Natural killer cell (primary cell): Measurements from ENCODE around the gene NCK2. TPM values are rescaled to one million over a fixed set of nuclear protein-coding genes. Genes with fewer than 3 reads are reported as not detected.

Source experiments
- ATAC-seq, 3 donors: fragments of 150-1000 bp in 2 of 3; fragments of 200-7000 bp in 1 of 3; cut with Tn5 transposase; 1 replicate in 1 of 3; 2 replicates in 2 of 3; pipeline ENCODE4 v1.10.0; 2021; ENCODE audit warnings: mild to moderate bottlenecking in 2 of 3, moderate library complexity in 2 of 3
- DNase-seq, 2 donors: peaks; one replicate each; pipeline versions ENCODE4 v3.0.0 to v3.0.0-alpha.2; 2013 to 2021; ENCODE audit warnings: mixed read lengths in 1 of 2
- H3K27ac ChIP-seq: one replicate; pipeline ENCODE4 v1.5.1; 2013; ENCODE audit warnings: mild to moderate bottlenecking, low read length
- H3K27me3 ChIP-seq: one replicate; pipeline ENCODE4 v1.6.1; 2013; ENCODE audit warnings: low read length; ENCODE audit not compliant: control insufficient read depth, insufficient read depth
- H3K36me3 ChIP-seq: one replicate; pipeline ENCODE4 v1.6.1; 2013; ENCODE audit warnings: low read length; ENCODE audit not compliant: control insufficient read depth, insufficient read depth
- H3K4me1 ChIP-seq: one replicate; pipeline ENCODE4 v1.6.1; 2013; ENCODE audit warnings: low read length; ENCODE audit not compliant: control insufficient read depth, insufficient read depth
- H3K4me3 ChIP-seq: one replicate; pipeline ENCODE4 v1.5.1; 2013; ENCODE audit warnings: low read length
- H3K9me3 ChIP-seq: one replicate; pipeline ENCODE4 v1.6.1; 2013; ENCODE audit warnings: low read length; ENCODE audit not compliant: control insufficient read depth, insufficient read depth
- H3K27ac Mint-ChIP-seq, 2 donors: one replicate each; pipeline ENCODE4 v1.8.0; 2022; ENCODE audit warnings: mild to moderate bottlenecking in 2 of 2, mixed read lengths in 2 of 2, moderate library complexity in 1 of 2
- H3K27me3 Mint-ChIP-seq, 2 donors: one replicate each; pipeline ENCODE4 v1.8.0; 2022; ENCODE audit warnings: low read depth in 2 of 2, mixed read lengths in 2 of 2
- H3K36me3 Mint-ChIP-seq: one replicate; pipeline ENCODE4 v1.8.0; 2022; ENCODE audit warnings: mixed read lengths
- H3K4me1 Mint-ChIP-seq, 2 donors: one replicate each; pipeline ENCODE4 v1.8.0; 2022; ENCODE audit warnings: mixed read lengths in 2 of 2
- H3K4me3 Mint-ChIP-seq: one replicate; pipeline ENCODE4 v1.8.0; 2022; ENCODE audit warnings: mild to moderate bottlenecking, moderate library complexity, mixed read lengths
- H3K9me3 Mint-ChIP-seq, 2 donors: one replicate each; pipeline ENCODE4 v1.8.0; 2022; ENCODE audit warnings: mixed read lengths in 2 of 2
- CTCF ChIP-seq: fragments of 200-600 bp; IDR thresholded peaks from one replicate; pipeline ENCODE4 v1.8.0; 2022; ENCODE audit warnings: antibody characterized with exemption
- WGBS: methylation state at CpG from one replicate; pipeline ENCODE4 v1.1.7; 2013; ENCODE audit warnings: missing lambda C conversion rate; ENCODE audit not compliant: insufficient coverage; 5-methylcytosine and 5-hydroxymethylcytosine counted together
- intact Hi-C: fragments of 100-400 bp; cut with micrococcal nuclease; formaldehyde crosslinking; loops from one replicate; pipeline ENCODE4 v1.14.2; 2022
- total RNA-seq, 4 donors: library from RNA; stranded (reverse); fragments of 120-200 nt in 1 of 4; gene quantifications; one replicate each; pipeline versions ENCODE4 v1.2.3 to v1.2.4, GENCODE V29; 2013 to 2022

The NCK2 gene
- total RNA-seq, 3 donors from 2014 or later (not counting 1 experiment from before 2014, with no cell fraction given): 34.1 to 50.8 (median 43.0) TPM

- H3K4me1 ChIP-seq: peaks cover 20% of the 10 kb centered on the region
- H3K36me3 ChIP-seq: peaks cover 15% of the 10 kb centered on the region
These were observed 135.9 kb downstream of the NCK2 start for GRCh38 chr2:105880637-105881036.

GRCh38 chr2:105881286-105882136 is 136.8 kb downstream of the NCK2 start:
- 98% methylated on average over 79 of the region's 79 CpGs for WGBS

More at GRCh38 chr2:105880637-105881036, 135.9 kb downstream of the NCK2 start:
- Mint-ChIP-seq H3K27me3 (no peaks in the 10 kb centered on the region), H3K27ac (peak overlapping the region in 1 of 2 donors; percentile 4), H3K9me3 (no peaks in the 10 kb centered on the region), H3K4me3 (no peak overlapping the region), H3K4me1 (peaks cover 50 to 66% of the 10 kb centered on the region in 2 donors), H3K36me3 (no peaks in the 10 kb centered on the region)
- no peaks in the 10 kb centered on the region for H3K27me3 ChIP-seq
- no peak overlapping the region for H3K4me3 ChIP-seq
- no peak for DNase-seq
- intact Hi-C loops: no loop called here
- TF ChIP-seq CTCF: no peak
- 98% methylated on average over 6 of the region's 6 CpGs for WGBS
- no peak for ATAC-seq
- H3K9me3 ChIP-seq: no peaks in the 10 kb centered on the region
- H3K27ac ChIP-seq: no peak overlapping the region

GRCh38 chr2:105882341-105882740 is 137.6 kb downstream of the NCK2 start:
- Mint-ChIP-seq H3K4me1 (peaks cover 61 to 69% of the 10 kb centered on the region in 2 donors), H3K27me3 (no peaks in the 10 kb centered on the region), H3K36me3 (no peaks in the 10 kb centered on the region), H3K9me3 (no peaks in the 10 kb centered on the region), H3K27ac (peak overlapping the region in 1 of 2 donors; percentile 41), H3K4me3 (no peak overlapping the region)
- no peak for TF ChIP-seq CTCF
- WGBS: 93% methylated on average over 10 of the region's 10 CpGs
- DNase-seq (no peak), ATAC-seq (no peak)
- no peaks in the 10 kb centered on the region for H3K27me3 ChIP-seq
- H3K4me3 ChIP-seq: no peak overlapping the region
- H3K36me3 ChIP-seq: peaks cover 15% of the 10 kb centered on the region
- H3K27ac ChIP-seq: no peak overlapping the region
- H3K4me1 ChIP-seq: peaks cover 19% of the 10 kb centered on the region
- no peaks in the 10 kb centered on the region for H3K9me3 ChIP-seq
- intact Hi-C loops: no loop called here

More at GRCh38 chr2:105881286-105882136, 136.8 kb downstream of the NCK2 start:
- Histone ChIP-seq H3K9me3 (no peaks in the 10 kb centered on the region), H3K4me1 (peaks cover 23% of the 10 kb centered on the region), H3K27ac (no peak overlapping the region), H3K4me3 (no peak overlapping the region), H3K36me3 (peaks cover 15% of the 10 kb centered on the region), H3K27me3 (no peaks in the 10 kb centered on the region)
- ATAC-seq (no peak), DNase-seq (no peak)
- Mint-ChIP-seq H3K9me3 (no peaks in the 10 kb centered on the region), H3K27me3 (no peaks in the 10 kb centered on the region), H3K36me3 (no peaks in the 10 kb centered on the region), H3K4me1 (peaks cover 56 to 69% of the 10 kb centered on the region in 2 donors), H3K4me3 (no peak overlapping the region), H3K27ac (peak overlapping the region in 1 of 2 donors; percentile 41)
- intact Hi-C loops: no loop called here
- TF ChIP-seq CTCF: no peak
